H1 (cell line): ENCODE measurements around the gene C6orf52. TPM values are rescaled to one million over a fixed set of nuclear protein-coding genes. Genes with fewer than 3 reads are reported as not detected.

ENCODE experiments used
- CTCF ChIA-PET: fragments of 300-600 bp; sonication (Branson Sonifier 250); formaldehyde crosslinking; loops from one replicate; lab custom pipeline; 2021; ENCODE audit not compliant: partially characterized antibody; lab: Charles Lee
- POLR2A ChIA-PET: fragments of 300-600 bp; sonication (Branson Sonifier 250); formaldehyde crosslinking; loops from one replicate; lab custom pipeline; 2021; ENCODE audit warnings: inconsistent platforms; ENCODE audit not compliant: partially characterized antibody; lab: Charles Lee
- DNase-seq, 2 experiments: peaks; one replicate each; pipeline versions ENCODE4 v3.0.0 to v3.0.0-alpha.2; 2010 to 2022; ENCODE audit warnings: low spot score in 2 of 2, low read depth in 1 of 2, mixed read lengths in 1 of 2
- FAIRE-seq: peaks from 2 replicates; lab custom pipeline; 2011; peaks lifted over from hg19 to GRCh38; lab: Jason Lieb, UNC
- H2AFZ ChIP-seq: 2 replicates; pipeline ENCODE4 v1.8.1; 2012; ENCODE audit warnings: low read length, inconsistent platforms
- H2AK5ac ChIP-seq: 2 replicates; pipeline ENCODE4 v1.6.1; 2013; ENCODE audit warnings: low read depth, low read length
- H2BK120ac ChIP-seq: replicated peaks from 2 replicates; pipeline ENCODE3; 2013; ENCODE audit warnings: low read depth, low read length, inconsistent platforms
- H2BK12ac ChIP-seq: 2 replicates; pipeline ENCODE4 v1.6.1; 2013; ENCODE audit warnings: low read depth, low read length
- H2BK15ac ChIP-seq: 2 replicates; pipeline ENCODE4 v1.6.1; 2013; ENCODE audit warnings: low read length
- H2BK20ac ChIP-seq: 2 replicates; pipeline ENCODE4 v1.6.1; 2013; ENCODE audit warnings: low read length
- H2BK5ac ChIP-seq: 2 replicates; pipeline ENCODE4 v1.6.1; 2013; ENCODE audit warnings: low read depth, low read length
- H3K14ac ChIP-seq: 2 replicates; pipeline ENCODE4 v1.6.1; 2013; ENCODE audit warnings: inconsistent platforms; ENCODE audit not compliant: insufficient read length
- H3K18ac ChIP-seq: 2 replicates; pipeline ENCODE4 v1.6.1; 2013; ENCODE audit warnings: low read length; ENCODE audit errors: extremely low read depth
- H3K23ac ChIP-seq: 2 replicates; pipeline ENCODE4 v1.6.1; 2013; ENCODE audit warnings: inconsistent platforms; ENCODE audit not compliant: insufficient read length
- H3K23me2 ChIP-seq: 2 replicates; pipeline ENCODE4 v1.6.1; 2013; ENCODE audit warnings: low read depth, low read length
- H3K27ac ChIP-seq: 2 replicates; pipeline ENCODE4 v1.6.1; 2011; ENCODE audit warnings: low read depth, low read length, inconsistent platforms
- H3K27me3 ChIP-seq, 4 experiments: replicated peaks in 1 of 4; 1 replicate in 1 of 4; 2 replicates in 3 of 4; pipeline versions ENCODE4 v1.6.1 to v1.8.1; 2011 to 2013; ENCODE audit warnings: low read length in 3 of 4, mild to moderate bottlenecking in 3 of 4, inconsistent platforms in 2 of 4, mixed read lengths in 2 of 4, moderate library complexity in 1 of 4; ENCODE audit not compliant: control insufficient read depth in 3 of 4, insufficient read depth in 3 of 4; ENCODE audit errors: extremely low read depth in 1 of 4
- H3K36me3 ChIP-seq, 4 experiments: 2 replicates each; pipeline versions ENCODE4 v1.6.1 to v1.8.1; 2011 to 2013; ENCODE audit warnings: mild to moderate bottlenecking in 4 of 4, low read length in 3 of 4, moderate library complexity in 2 of 4, control low read depth in 1 of 4, inconsistent platforms in 1 of 4; ENCODE audit not compliant: insufficient read depth in 4 of 4, control insufficient read depth in 2 of 4
- H3K4ac ChIP-seq: replicated peaks from 2 replicates; pipeline ENCODE3; 2013; ENCODE audit warnings: low read length, low read depth, mixed read lengths, inconsistent platforms; ENCODE audit not compliant: insufficient read length
- H3K4me1 ChIP-seq, 4 experiments: replicated peaks in 1 of 4; 1 replicate in 1 of 4; 2 replicates in 3 of 4; pipeline versions ENCODE4 v1.6.1 to v1.8.1; 2011 to 2013; ENCODE audit warnings: low read length in 3 of 4, inconsistent platforms in 2 of 4, mixed read lengths in 1 of 4; ENCODE audit not compliant: insufficient read depth in 4 of 4, control insufficient read depth in 3 of 4
- H3K4me2 ChIP-seq, 2 experiments: 2 replicates each; pipeline versions ENCODE4 v1.6.1 to v1.8.1; 2011 to 2013; ENCODE audit warnings: low read depth in 2 of 2, low read length in 2 of 2, control low read depth in 1 of 2, inconsistent platforms in 1 of 2, mild to moderate bottlenecking in 1 of 2; ENCODE audit not compliant: insufficient read depth in 1 of 2
- H3K4me3 ChIP-seq, 4 experiments: fragments of 200-600, 300-600 bp in 1 of 4; sonication (generic), shearing (Covaris generic), sonication (Bioruptor Twin) in 1 of 4; 2 replicates each; pipeline versions ENCODE4 v1.5.1 to v1.8.1; 2011 to 2016; ENCODE audit warnings: low read length in 4 of 4, low read depth in 3 of 4, control low read depth in 2 of 4, inconsistent platforms in 2 of 4, mild to moderate bottlenecking in 2 of 4, mixed read lengths in 1 of 4, moderate library complexity in 1 of 4; ENCODE audit not compliant: insufficient read depth in 2 of 4; ENCODE audit errors: extremely low read depth in 1 of 4
- H3K56ac ChIP-seq: replicated peaks from 2 replicates; pipeline ENCODE3; 2013; ENCODE audit warnings: low read depth, mild to moderate bottlenecking, mixed read lengths, low read length, inconsistent platforms; ENCODE audit not compliant: insufficient read length
- H3K79me1 ChIP-seq: 2 replicates; pipeline ENCODE4 v1.6.1; 2013; ENCODE audit warnings: low read depth, low read length, control low read depth
- H3K79me2 ChIP-seq, 2 experiments: 2 replicates each; pipeline versions ENCODE4 v1.6.1 to v1.8.1; 2012 to 2013; ENCODE audit warnings: low read length in 2 of 2, mild to moderate bottlenecking in 2 of 2, inconsistent platforms in 1 of 2; ENCODE audit not compliant: insufficient read depth in 2 of 2, control insufficient read depth in 1 of 2
- H3K9ac ChIP-seq, 4 experiments: replicated peaks in 1 of 4; 1 replicate in 1 of 4; 2 replicates in 3 of 4; pipeline versions ENCODE4 v1.6.1 to v1.8.1; 2011 to 2013; ENCODE audit warnings: low read depth in 3 of 4, low read length in 3 of 4, control low read depth in 2 of 4, mild to moderate bottlenecking in 2 of 4, moderate library complexity in 2 of 4, inconsistent platforms in 1 of 4; ENCODE audit errors: extremely low read depth in 1 of 4
- H3K9me3 ChIP-seq, 2 experiments: 2 replicates each; pipeline versions ENCODE4 v1.6.1 to v1.8.1; 2012 to 2013; ENCODE audit warnings: mild to moderate bottlenecking in 2 of 2, moderate library complexity in 2 of 2, control low read depth in 1 of 2, inconsistent platforms in 1 of 2, low read depth in 1 of 2, low read length in 1 of 2, mixed read lengths in 1 of 2; ENCODE audit not compliant: insufficient read depth in 2 of 2
- H4K20me1 ChIP-seq, 2 experiments: replicated peaks in 1 of 2; 2 replicates each; pipeline versions ENCODE3 to v1.8.1; 2011 to 2013; ENCODE audit warnings: inconsistent platforms in 2 of 2, low read length in 2 of 2, mild to moderate bottlenecking in 1 of 2; ENCODE audit not compliant: insufficient read depth in 2 of 2, control insufficient read depth in 1 of 2
- H4K5ac ChIP-seq: 2 replicates; pipeline ENCODE4 v1.6.1; 2013; ENCODE audit warnings: low read length, low read depth, mixed read lengths, inconsistent platforms; ENCODE audit not compliant: insufficient read length
- H4K8ac ChIP-seq: 2 replicates; pipeline ENCODE4 v1.8.0; 2013; ENCODE audit warnings: mild to moderate bottlenecking, moderate library complexity, low read length, inconsistent platforms; ENCODE audit not compliant: insufficient read depth; ENCODE audit errors: extremely low read depth
- H4K91ac ChIP-seq: replicated peaks from 2 replicates; pipeline ENCODE3; 2013; ENCODE audit warnings: low read length, mixed read lengths, inconsistent platforms; ENCODE audit not compliant: insufficient read length
- JUND ChIP-seq: IDR thresholded peaks from 2 replicates; pipeline ENCODE4 v1.6.1; 2011; ENCODE audit warnings: mild to moderate bottlenecking, improper control_type of control experiment, low read length
- POU5F1 ChIP-seq: IDR thresholded peaks from 2 replicates; pipeline ENCODE4 v1.6.1; 2011; ENCODE audit warnings: low read depth, mild to moderate bottlenecking, low read length, moderate library complexity
- WGBS, 2 experiments: shearing (Covaris generic) in 1 of 2; methylation state at CpG; one replicate each; pipeline versions ENCODE4 v1.1.6 to v1.1.7; 2013 to 2015; ENCODE audit warnings: low lambda C conversion rate in 2 of 2, mixed read lengths in 2 of 2, inconsistent platforms in 1 of 2, low coverage in 1 of 2, missing lambda C conversion rate in 1 of 2; ENCODE audit not compliant: insufficient replicate concordance in 2 of 2, insufficient coverage in 1 of 2, insufficient read length in 1 of 2; ENCODE audit errors: extremely low coverage in 1 of 2, missing lambda C conversion rate in 1 of 2; 5-methylcytosine and 5-hydroxymethylcytosine counted together
- polyA plus RNA-seq, 7 experiments: library from polyadenylated mRNA; depleted of rRNA in 3 of 7; stranded (reverse) in 5 of 7; unstranded in 2 of 7; fragments of >200 nt in 5 of 7; fragments of 200-250 nt in 2 of 7; gene quantifications; 1 replicate in 5 of 7; 2 replicates in 1 of 7; 4 replicates in 1 of 7; pipeline versions ENCODE4 v1.2.1 to v1.2.3, GENCODE V29; 2011 to 2013; ENCODE audit warnings: missing spikeins in 2 of 7, mixed read lengths in 2 of 7
- total RNA-seq: library from RNA; stranded (reverse); fragmentation: NEBNext Ultra II Directional; extraction: Animal tissue kit (Norgen Biotek cat#: 25700); gene quantifications from 2 replicates; pipeline ENCODE4 v1.2.1, GENCODE V29; 2021

C6orf52 gene
- total and polyA plus RNA-seq, 2 of the 8 experiments (the other 6 are each of a cell fraction or from before 2014, with no cell fraction given): 1.5 to 3.1 TPM

GRCh38 chr6:10633216-10633615 is 61.2 kb downstream of the C6orf52 start:
- TF ChIP-seq POU5F1 (no peak), JUND (0 out of 2 replicates have a peak, but pooled peaks have one; percentile 11)
- ChIA-PET POLR2A (no interaction called here), CTCF (no interaction called here)
- Histone ChIP-seq H2BK15ac (no peak overlapping the region), H3K27me3 (no peaks in the 10 kb centered on the region), H3K36me3 (peaks cover 0 to 1% (median 0%) of the 10 kb centered on the region in 4 experiments; a peak in 3 of 8 replicates), H4K8ac (no peak overlapping the region), H3K79me2 (no peaks in the 10 kb centered on the region), H3K18ac (no peak overlapping the region), H4K20me1 (no peaks in the 10 kb centered on the region), H2AFZ (no peak overlapping the region), H3K27ac (no peak overlapping the region), H2BK12ac (no peak overlapping the region), H3K4me1 (no peaks in the 10 kb centered on the region), H2BK5ac (no peak overlapping the region), H2BK20ac (no peak overlapping the region), H2BK120ac (no peak overlapping the region), H3K56ac (no peak overlapping the region), H3K9me3 (peaks cover 0 to 2% of the 10 kb centered on the region in 2 experiments; a peak in 1 of 4 replicates), H3K79me1 (no peaks in the 10 kb centered on the region), H3K4me3 (no peak overlapping the region), H3K9ac (no peak overlapping the region), H3K4me2 (no peak overlapping the region), H2AK5ac (no peak overlapping the region), H3K4ac (no peak overlapping the region), H3K23ac (no peak overlapping the region), H3K23me2 (no peaks in the 10 kb centered on the region), H4K5ac (no peak overlapping the region), H4K91ac (no peak overlapping the region), H3K14ac (no peak overlapping the region)
- DNase-seq (no peak), FAIRE-seq (no peak)
- 83% methylated on average over 1 of the region's 1 CpG; no CpG with 5 or more reads in 1 of the 2 experiments for WGBS, 2 experiments
